Endothelial cell (in vitro differentiated cells): ENCODE data around the gene WDR6. TPM values are rescaled to one million over a fixed set of nuclear protein-coding genes. Genes with fewer than 3 reads are reported as not detected.

Experiments used
- DNase-seq: peaks from one replicate; pipeline ENCODE4 v3.0.0; 2021; ENCODE audit warnings: low spot score
- H3K27ac Mint-ChIP-seq: one replicate; pipeline ENCODE4 v1.8.0; 2021; ENCODE audit warnings: mixed read lengths, inconsistent platforms; ENCODE audit not compliant: unreplicated experiment
- H3K27me3 Mint-ChIP-seq: one replicate; pipeline ENCODE4 v1.8.0; 2021; ENCODE audit warnings: mild to moderate bottlenecking, moderate library complexity, mixed read lengths, inconsistent platforms; ENCODE audit not compliant: unreplicated experiment
- H3K36me3 Mint-ChIP-seq: one replicate; pipeline ENCODE4 v1.8.0; 2021; ENCODE audit warnings: mild to moderate bottlenecking, low read depth, mixed read lengths, inconsistent platforms; ENCODE audit not compliant: unreplicated experiment
- H3K4me1 Mint-ChIP-seq: one replicate; pipeline ENCODE4 v1.8.0; 2021; ENCODE audit warnings: mild to moderate bottlenecking, mixed read lengths, inconsistent platforms; ENCODE audit not compliant: unreplicated experiment
- H3K4me3 Mint-ChIP-seq: one replicate; pipeline ENCODE4 v1.8.0; 2021; ENCODE audit warnings: mild to moderate bottlenecking, mixed read lengths, inconsistent platforms; ENCODE audit not compliant: unreplicated experiment
- H3K9me3 Mint-ChIP-seq: one replicate; pipeline ENCODE4 v1.8.0; 2021; ENCODE audit warnings: mixed read lengths, inconsistent platforms; ENCODE audit not compliant: unreplicated experiment
- CTCF ChIP-seq: fragments of 200-600 bp; sonication (generic); IDR thresholded peaks from one replicate; pipeline ENCODE4 v1.5.0; 2021; ENCODE audit warnings: antibody characterized with exemption; ENCODE audit not compliant: unreplicated experiment
- total RNA-seq: library from RNA; stranded (reverse); fragmentation: NEBNext Ultra II Directional; extraction: Animal tissue kit (Norgen Biotek cat#: 25700); gene quantifications from one replicate; pipeline ENCODE4 v1.2.1, GENCODE V29; 2021; ENCODE audit not compliant: unreplicated experiment

The WDR6 gene
- total RNA-seq, 1 donor from 2014 or later = 148 TPM

- TF ChIP-seq CTCF = no peak
- peaks cover 9% of the 10 kb centered on the region for H3K4me1 Mint-ChIP-seq
- no peak overlapping the region for H3K4me3 Mint-ChIP-seq
- H3K27ac Mint-ChIP-seq = no peak overlapping the region
- DNase-seq = no peak
- H3K9me3 Mint-ChIP-seq = no peaks in the 10 kb centered on the region
- peaks cover 17% of the 10 kb centered on the region for H3K36me3 Mint-ChIP-seq
- H3K27me3 Mint-ChIP-seq = peaks cover 2% of the 10 kb centered on the region
These were observed 40.8 kb upstream of the WDR6 start for GRCh38 chr3:48966367-48966766.

- H3K36me3 Mint-ChIP-seq = peaks cover 22% of the 10 kb centered on the region
- H3K4me1 Mint-ChIP-seq = peaks cover 9% of the 10 kb centered on the region
- no peaks in the 10 kb centered on the region for H3K9me3 Mint-ChIP-seq
- DNase-seq = no peak
- no peak for TF ChIP-seq CTCF
- no peak overlapping the region for H3K27ac Mint-ChIP-seq
- peaks cover 2% of the 10 kb centered on the region for H3K27me3 Mint-ChIP-seq
- H3K4me3 Mint-ChIP-seq = no peak overlapping the region
These were observed 40.3 kb upstream of the WDR6 start for GRCh38 chr3:48966876-48967361.

GRCh38 chr3:48970586-48970985 lies 36.6 kb upstream of the WDR6 start:
- no peak overlapping the region for H3K27ac Mint-ChIP-seq
- H3K4me1 Mint-ChIP-seq = no peaks in the 10 kb centered on the region
- H3K36me3 Mint-ChIP-seq = peaks cover 31% of the 10 kb centered on the region
- H3K4me3 Mint-ChIP-seq = no peak overlapping the region
- no peak for DNase-seq
- peaks cover 2% of the 10 kb centered on the region for H3K27me3 Mint-ChIP-seq
- no peak for TF ChIP-seq CTCF
- no peaks in the 10 kb centered on the region for H3K9me3 Mint-ChIP-seq

- no peak overlapping the region for H3K27ac Mint-ChIP-seq
- peaks cover 2% of the 10 kb centered on the region for H3K27me3 Mint-ChIP-seq
- TF ChIP-seq CTCF = no peak
- no peaks in the 10 kb centered on the region for H3K4me1 Mint-ChIP-seq
- peaks cover 31% of the 10 kb centered on the region for H3K36me3 Mint-ChIP-seq
- H3K4me3 Mint-ChIP-seq = no peak overlapping the region
- DNase-seq = no peak
- H3K9me3 Mint-ChIP-seq = no peaks in the 10 kb centered on the region
These were observed 32.9 kb upstream of the WDR6 start for GRCh38 chr3:48974076-48974864.

- no peak for TF ChIP-seq CTCF
- peaks cover 2% of the 10 kb centered on the region for H3K4me1 Mint-ChIP-seq
- H3K27me3 Mint-ChIP-seq = peaks cover 2% of the 10 kb centered on the region
- no peak for DNase-seq
- peaks cover 34% of the 10 kb centered on the region for H3K36me3 Mint-ChIP-seq
- H3K4me3 Mint-ChIP-seq = no peak overlapping the region
- H3K9me3 Mint-ChIP-seq = no peaks in the 10 kb centered on the region
- no peak overlapping the region for H3K27ac Mint-ChIP-seq
These were observed 27.7 kb upstream of the WDR6 start for GRCh38 chr3:48979451-48979850.
